GM18526 (cell line): ENCODE data around the gene ARHGEF18.

Experiments
- POLR2A ChIP-seq: IDR thresholded peaks from 3 replicates; pipeline ENCODE4 v1.6.1; 2011; ENCODE audit not compliant: insufficient read length; ENCODE audit errors: extremely low read depth

Gene ARHGEF18

GRCh38 chr19:7348587-7349230 lies at the start of gene ARHGEF18:
ARHGEF18 (plus strand) TSS chr19:7348937; CDS start chr19:7362891, 13,954 bp downstream.
- no peak for TF ChIP-seq POLR2A

GRCh38 chr19:7301525-7301924 lies 47.2 kb upstream of the ARHGEF18 start:
- TF ChIP-seq POLR2A, result no peak

GRCh38 chr19:7303470-7303869 lies 45.3 kb upstream of the ARHGEF18 start:
- no peak for TF ChIP-seq POLR2A

GRCh38 chr19:7304200-7304599 lies 44.5 kb upstream of the ARHGEF18 start:
- TF ChIP-seq POLR2A, result no peak

GRCh38 chr19:7307590-7308218 lies 41.0 kb upstream of the ARHGEF18 start:
- TF ChIP-seq POLR2A, result no peak

GRCh38 chr19:7311911-7312310 lies 36.8 kb upstream of the ARHGEF18 start:
- TF ChIP-seq POLR2A, result no peak

GRCh38 chr19:7312816-7313215 lies 35.9 kb upstream of the ARHGEF18 start:
- no peak for TF ChIP-seq POLR2A

GRCh38 chr19:7318176-7318575 lies 30.6 kb upstream of the ARHGEF18 start:
- no peak for TF ChIP-seq POLR2A

GRCh38 chr19:7326105-7326877 lies 22.4 kb upstream of the ARHGEF18 start:
- TF ChIP-seq POLR2A, result no peak

- no peak for TF ChIP-seq POLR2A
Measured at GRCh38 chr19:7327802-7328201, 20.9 kb upstream of the ARHGEF18 start.

- TF ChIP-seq POLR2A, result no peak
Measured at GRCh38 chr19:7328647-7329046, 20.1 kb upstream of the ARHGEF18 start.

- no peak for TF ChIP-seq POLR2A
Measured at GRCh38 chr19:7331446-7331845, 17.3 kb upstream of the ARHGEF18 start.

- no peak for TF ChIP-seq POLR2A
Measured at GRCh38 chr19:7333198-7334118, 15.3 kb upstream of the ARHGEF18 start.

- TF ChIP-seq POLR2A, result no peak
Measured at GRCh38 chr19:7336321-7336973, 12.3 kb upstream of the ARHGEF18 start.
